WERI-Rb-1 (cell line): ENCODE measurements around the gene HSP90B1.

Source experiments
- DNase-seq: peaks from one replicate; pipeline ENCODE4 v3.0.0-alpha.2; 2020
- H3K27ac ChIP-seq: fragments of 250-450 bp; sonication (Bioruptor Pico); 2 replicates; pipeline ENCODE4 v1.5.1; 2020; ENCODE audit warnings: mild to moderate bottlenecking, moderate library complexity
- H3K27me3 ChIP-seq: fragments of 250-450 bp; sonication (Bioruptor Pico); 2 replicates; pipeline ENCODE4 v1.5.1; 2021; ENCODE audit warnings: mild to moderate bottlenecking, low read depth, moderate library complexity; ENCODE audit not compliant: insufficient read depth, severe bottlenecking
- H3K36me3 ChIP-seq: fragments of 250-450 bp; sonication (Bioruptor Pico); 2 replicates; pipeline ENCODE4 v1.5.1; 2020; ENCODE audit warnings: mild to moderate bottlenecking, moderate library complexity
- H3K4me3 ChIP-seq: 2 replicates; pipeline ENCODE4 v1.5.1; 2011; ENCODE audit warnings: low read depth, mild to moderate bottlenecking, control low read depth, low read length
- H3K9me3 ChIP-seq: fragments of 250-450 bp; sonication (Bioruptor Pico); 2 replicates; pipeline ENCODE4 v1.5.1; 2021; ENCODE audit warnings: mild to moderate bottlenecking, moderate library complexity; ENCODE audit not compliant: severe bottlenecking
- CTCF ChIP-seq: IDR thresholded peaks from 2 replicates; pipeline ENCODE4 v1.5.1; 2011; ENCODE audit warnings: low read depth, mild to moderate bottlenecking, control low read depth, inconsistent platforms, low read length

HSP90B1 gene

GRCh38 chr12:103947871-103948555, 17.8 kb downstream of the HSP90B1 start:
- H3K9me3 ChIP-seq = no peaks in the 10 kb centered on the region
- H3K27ac ChIP-seq = no peak overlapping the region
- no peak for TF ChIP-seq CTCF
- H3K27me3 ChIP-seq = no peaks in the 10 kb centered on the region
- no peak overlapping the region for H3K4me3 ChIP-seq
- H3K36me3 ChIP-seq = peaks cover 94% of the 10 kb centered on the region
- no peak for DNase-seq

DNA sequence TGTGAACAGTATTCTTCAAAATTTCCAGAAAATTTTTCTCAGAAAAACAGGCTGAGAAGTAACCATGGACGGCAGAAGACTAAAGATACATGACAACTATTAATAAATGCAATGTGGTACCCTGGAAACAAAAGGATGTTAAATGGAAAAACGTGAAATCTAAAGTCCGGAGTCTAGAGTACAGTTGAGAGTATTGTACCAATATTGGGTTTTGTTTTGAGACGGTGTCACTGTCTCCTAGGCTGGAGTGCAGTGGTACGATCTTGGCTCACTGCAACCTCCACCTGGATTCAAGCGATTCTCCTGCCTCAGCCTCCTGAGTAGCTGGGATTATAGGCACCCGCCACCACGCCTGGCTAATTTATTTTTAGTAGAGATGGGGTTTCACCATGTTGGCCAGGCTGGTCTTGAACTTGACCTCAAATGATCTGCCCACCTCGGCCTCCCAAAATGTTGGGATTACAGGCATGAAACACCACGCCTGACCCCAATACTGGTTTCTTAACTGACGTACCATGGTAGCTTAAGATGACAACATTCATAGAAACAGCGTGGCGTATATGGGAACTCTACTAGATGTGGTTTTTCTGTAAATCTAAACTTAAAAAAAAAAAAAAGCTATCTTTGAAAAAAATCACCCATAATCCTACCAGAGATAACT, 18.7 kb downstream of the HSP90B1 start:
- H3K27ac ChIP-seq = no peak overlapping the region
- H3K27me3 ChIP-seq = no peaks in the 10 kb centered on the region
- no peak for TF ChIP-seq CTCF
- H3K4me3 ChIP-seq = no peak overlapping the region
- H3K9me3 ChIP-seq = no peaks in the 10 kb centered on the region
- H3K36me3 ChIP-seq = peaks cover 94% of the 10 kb centered on the region
- DNase-seq = no peak

DNA sequence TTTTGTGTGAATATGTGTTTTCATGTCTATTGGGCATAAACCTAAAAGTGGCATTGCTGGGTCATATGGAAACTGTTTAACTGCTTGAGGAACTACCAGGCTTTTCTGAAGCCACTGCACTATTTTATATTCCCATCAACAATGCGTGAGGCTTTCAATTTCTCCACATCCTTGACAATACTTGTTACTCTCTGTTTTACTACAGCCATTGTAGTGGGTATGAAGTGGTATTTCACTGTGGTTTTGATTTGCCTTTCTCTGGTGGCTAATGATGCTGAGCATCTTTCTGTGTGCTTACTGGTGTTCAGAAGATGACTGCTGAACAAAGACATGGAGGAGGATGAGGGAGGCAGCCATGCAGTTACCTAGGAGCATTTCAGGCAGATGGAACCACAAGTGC, 22.3 kb downstream of the HSP90B1 start:
- no peak overlapping the region for H3K4me3 ChIP-seq
- H3K9me3 ChIP-seq = no peaks in the 10 kb centered on the region
- TF ChIP-seq CTCF = no peak
- H3K27ac ChIP-seq = no peak overlapping the region
- H3K27me3 ChIP-seq = no peaks in the 10 kb centered on the region
- no peak for DNase-seq
- peaks cover 69% of the 10 kb centered on the region for H3K36me3 ChIP-seq

DNA sequence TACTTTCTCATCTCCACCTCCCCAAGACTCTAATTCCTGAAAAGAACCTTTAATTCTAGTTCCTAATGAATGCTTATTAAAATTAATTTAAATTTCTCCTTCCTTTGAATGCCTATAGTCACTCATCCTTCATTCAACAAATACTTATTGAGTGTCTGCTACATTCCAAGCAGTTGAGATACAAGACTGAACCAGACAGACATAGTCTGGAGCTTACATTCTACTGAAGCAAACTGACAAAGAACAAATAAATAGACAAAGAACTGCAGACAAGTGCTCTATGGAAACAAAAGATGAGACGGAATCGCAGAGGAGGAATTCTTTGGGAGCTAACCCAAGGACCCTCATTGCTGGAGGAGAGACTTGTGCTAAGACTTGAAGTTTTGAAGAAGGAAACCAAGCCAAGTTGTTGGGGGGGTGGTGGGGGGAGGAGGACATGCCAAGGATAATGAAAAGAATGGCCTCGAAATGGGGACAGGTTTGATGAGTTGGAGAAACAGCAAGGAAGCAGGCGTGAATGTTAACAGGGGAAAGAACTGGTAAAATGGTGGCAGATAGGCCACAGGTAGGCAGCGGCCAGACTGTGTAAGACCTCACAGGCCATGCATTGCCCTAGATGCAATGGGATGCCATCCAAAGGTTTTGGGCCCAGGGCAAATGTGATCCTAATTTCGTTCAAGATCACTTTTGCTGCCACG, 25.8 kb downstream of the HSP90B1 start:
- H3K27ac ChIP-seq = peak overlapping the region; percentile 85
- H3K9me3 ChIP-seq = no peaks in the 10 kb centered on the region
- peak overlapping the region; percentile 97 for H3K4me3 ChIP-seq
- no peaks in the 10 kb centered on the region for H3K27me3 ChIP-seq
- H3K36me3 ChIP-seq = peaks cover 38% of the 10 kb centered on the region
- no peak for TF ChIP-seq CTCF
- no peak for DNase-seq

- H3K9me3 ChIP-seq = no peaks in the 10 kb centered on the region
- no peak for DNase-seq
These were observed 26.4 kb downstream of the HSP90B1 start for GRCh38 chr12:103956509-103957027.

More at GRCh38 chr12:103956509-103957027, 26.4 kb downstream of the HSP90B1 start:
- H3K27me3 ChIP-seq = no peaks in the 10 kb centered on the region
- peaks cover 32% of the 10 kb centered on the region for H3K36me3 ChIP-seq
- TF ChIP-seq CTCF = no peak
- peak overlapping the region; percentile 97 for H3K4me3 ChIP-seq
- H3K27ac ChIP-seq = peak overlapping the region; percentile 85
